ENCODE results near the gene NTNG1. TPM values are rescaled to one million over a fixed set of nuclear protein-coding genes. Genes with fewer than 3 reads are reported as not detected.

Gene NTNG1
- total RNA-seq, 1 experiment from 2014 or later = 2.3 TPM

DNA sequence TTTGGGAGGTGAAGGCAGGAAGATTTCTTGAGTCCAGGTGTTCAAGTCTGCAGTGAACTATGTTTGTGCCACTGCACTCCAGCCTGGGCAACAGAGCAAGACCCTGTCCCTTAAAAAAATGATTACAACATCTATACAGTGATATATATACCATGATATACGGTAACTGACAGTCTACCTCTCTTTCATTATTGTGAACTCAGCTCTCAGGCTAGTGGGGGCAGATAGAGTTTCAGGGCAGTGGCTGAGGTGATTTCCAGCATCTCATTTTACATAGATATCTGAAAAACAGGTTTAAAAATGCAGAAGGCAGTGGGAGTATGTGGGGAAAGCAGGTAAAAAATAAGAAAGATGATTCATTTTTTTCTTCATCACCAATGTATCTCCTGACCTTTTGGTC is 8.1 kb upstream of the NTNG1 start:
- no peak for ATAC-seq
- Mint-ChIP-seq H3K9me3 (no peaks in the 10 kb centered on the region), H3K27ac (no peak overlapping the region), H3K4me3 (no peak overlapping the region), H3K4me1 (peaks cover 15% of the 10 kb centered on the region; the same call in 1 of the 2 replicates), H3K27me3 (ENCODE audit: low read depth) (peaks cover 5% of the 10 kb centered on the region), H3K36me3 (no peaks in the 10 kb centered on the region)
- DNase-seq (ENCODE audit: low spot score) = no peak
- TF ChIP-seq NR2C2 (CRISPR knock-in tag; IDR thresholded peaks at IDR 0.05) (no peak), ZNF263 (CRISPR knock-in tag; IDR thresholded peaks at IDR 0.05; ENCODE audit: low read depth) (no peak)
- TF ChIP-seq, protein P1, sequence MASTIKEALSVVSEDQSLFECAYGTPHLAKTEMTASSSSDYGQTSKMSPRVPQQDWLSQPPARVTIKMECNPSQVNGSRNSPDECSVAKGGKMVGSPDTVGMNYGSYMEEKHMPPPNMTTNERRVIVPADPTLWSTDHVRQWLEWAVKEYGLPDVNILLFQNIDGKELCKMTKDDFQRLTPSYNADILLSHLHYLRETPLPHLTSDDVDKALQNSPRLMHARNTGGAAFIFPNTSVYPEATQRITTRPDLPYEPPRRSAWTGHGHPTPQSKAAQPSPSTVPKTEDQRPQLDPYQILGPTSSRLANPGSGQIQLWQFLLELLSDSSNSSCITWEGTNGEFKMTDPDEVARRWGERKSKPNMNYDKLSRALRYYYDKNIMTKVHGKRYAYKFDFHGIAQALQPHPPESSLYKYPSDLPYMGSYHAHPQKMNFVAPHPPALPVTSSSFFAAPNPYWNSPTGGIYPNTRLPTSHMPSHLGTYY (CRISPR knock-in tag; IDR thresholded peaks at IDR 0.05) = no peak
- ChIA-PET CTCF (interaction anchor here (1.7 kb wide), 1 partner anchor 396 kb away, joined by 4 read pairs; no protein-coding TSS in a partner anchor), POLR2A (no interaction called here)

DNA sequence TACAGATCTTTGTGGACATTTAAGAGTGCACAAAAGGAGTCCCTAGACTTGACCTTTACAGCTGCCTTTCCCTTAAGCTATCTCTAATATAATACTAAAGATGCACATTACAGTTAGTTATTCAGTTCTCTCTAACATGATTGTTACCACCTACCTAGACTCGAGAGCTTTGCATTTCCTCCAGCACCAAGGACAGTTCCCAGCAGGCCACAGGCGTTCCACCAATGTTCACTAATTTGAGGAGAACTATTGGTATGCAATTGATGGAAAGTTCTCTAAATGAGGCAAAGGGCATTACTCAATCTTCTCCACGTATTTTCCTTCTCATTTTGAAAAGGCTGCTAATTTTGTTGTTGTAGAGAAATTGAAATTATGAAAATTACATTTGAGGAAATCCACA is 5.4 kb upstream of the NTNG1 start:
- H3K27me3 Mint-ChIP-seq (ENCODE audit: low read depth) = peaks cover 18% of the 10 kb centered on the region
- peak; percentile 68 for DNase-seq (ENCODE audit: low spot score)
- H3K9me3 Mint-ChIP-seq = no peaks in the 10 kb centered on the region
- no peaks in the 10 kb centered on the region for H3K36me3 Mint-ChIP-seq
- no peak overlapping the region for H3K27ac Mint-ChIP-seq
- peaks cover 33% of the 10 kb centered on the region for H3K4me1 Mint-ChIP-seq
- ChIA-PET POLR2A (interaction anchor here (1.0 kb wide), 1 partner anchor 78 kb away, joined by 4 read pairs; no protein-coding TSS in a partner anchor), CTCF (no interaction called here)
- no peak for ATAC-seq
- no peak overlapping the region for H3K4me3 Mint-ChIP-seq
- TF ChIP-seq SMAD4 (CRISPR knock-in tag; IDR thresholded peaks at IDR 0.05) (no peak), CREM (CRISPR knock-in tag; IDR thresholded peaks at IDR 0.05) (no peak), TEAD1 (CRISPR knock-in tag; IDR thresholded peaks at IDR 0.05) (peak; percentile 68; the same call in 1 of the 2 replicates), ZNF232 (CRISPR knock-in tag; IDR thresholded peaks at IDR 0.05) (0 out of 2 replicates have a peak, but pooled peaks have one; percentile 39), JUN (CRISPR knock-in tag; IDR thresholded peaks at IDR 0.05) (no peak), NFE2L1 (CRISPR knock-in tag; IDR thresholded peaks at IDR 0.05) (no peak), CBFB (CRISPR knock-in tag; IDR thresholded peaks at IDR 0.05; ENCODE audit: low read depth) (no peak), CREB1 (CRISPR knock-in tag; IDR thresholded peaks at IDR 0.05) (no peak), TEAD4 (CRISPR knock-in tag; IDR thresholded peaks at IDR 0.05) (no peak), TCF7 (CRISPR knock-in tag; IDR thresholded peaks at IDR 0.05; ENCODE audit: low read depth) (no peak), NFATC4 (CRISPR knock-in tag; IDR thresholded peaks at IDR 0.05) (no peak)
- TF ChIP-seq, protein P2, sequence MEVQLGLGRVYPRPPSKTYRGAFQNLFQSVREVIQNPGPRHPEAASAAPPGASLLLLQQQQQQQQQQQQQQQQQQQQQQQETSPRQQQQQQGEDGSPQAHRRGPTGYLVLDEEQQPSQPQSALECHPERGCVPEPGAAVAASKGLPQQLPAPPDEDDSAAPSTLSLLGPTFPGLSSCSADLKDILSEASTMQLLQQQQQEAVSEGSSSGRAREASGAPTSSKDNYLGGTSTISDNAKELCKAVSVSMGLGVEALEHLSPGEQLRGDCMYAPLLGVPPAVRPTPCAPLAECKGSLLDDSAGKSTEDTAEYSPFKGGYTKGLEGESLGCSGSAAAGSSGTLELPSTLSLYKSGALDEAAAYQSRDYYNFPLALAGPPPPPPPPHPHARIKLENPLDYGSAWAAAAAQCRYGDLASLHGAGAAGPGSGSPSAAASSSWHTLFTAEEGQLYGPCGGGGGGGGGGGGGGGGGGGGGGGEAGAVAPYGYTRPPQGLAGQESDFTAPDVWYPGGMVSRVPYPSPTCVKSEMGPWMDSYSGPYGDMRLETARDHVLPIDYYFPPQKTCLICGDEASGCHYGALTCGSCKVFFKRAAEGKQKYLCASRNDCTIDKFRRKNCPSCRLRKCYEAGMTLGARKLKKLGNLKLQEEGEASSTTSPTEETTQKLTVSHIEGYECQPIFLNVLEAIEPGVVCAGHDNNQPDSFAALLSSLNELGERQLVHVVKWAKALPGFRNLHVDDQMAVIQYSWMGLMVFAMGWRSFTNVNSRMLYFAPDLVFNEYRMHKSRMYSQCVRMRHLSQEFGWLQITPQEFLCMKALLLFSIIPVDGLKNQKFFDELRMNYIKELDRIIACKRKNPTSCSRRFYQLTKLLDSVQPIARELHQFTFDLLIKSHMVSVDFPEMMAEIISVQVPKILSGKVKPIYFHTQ (CRISPR knock-in tag; IDR thresholded peaks at IDR 0.05) = no peak
- TF ChIP-seq, protein P3, sequence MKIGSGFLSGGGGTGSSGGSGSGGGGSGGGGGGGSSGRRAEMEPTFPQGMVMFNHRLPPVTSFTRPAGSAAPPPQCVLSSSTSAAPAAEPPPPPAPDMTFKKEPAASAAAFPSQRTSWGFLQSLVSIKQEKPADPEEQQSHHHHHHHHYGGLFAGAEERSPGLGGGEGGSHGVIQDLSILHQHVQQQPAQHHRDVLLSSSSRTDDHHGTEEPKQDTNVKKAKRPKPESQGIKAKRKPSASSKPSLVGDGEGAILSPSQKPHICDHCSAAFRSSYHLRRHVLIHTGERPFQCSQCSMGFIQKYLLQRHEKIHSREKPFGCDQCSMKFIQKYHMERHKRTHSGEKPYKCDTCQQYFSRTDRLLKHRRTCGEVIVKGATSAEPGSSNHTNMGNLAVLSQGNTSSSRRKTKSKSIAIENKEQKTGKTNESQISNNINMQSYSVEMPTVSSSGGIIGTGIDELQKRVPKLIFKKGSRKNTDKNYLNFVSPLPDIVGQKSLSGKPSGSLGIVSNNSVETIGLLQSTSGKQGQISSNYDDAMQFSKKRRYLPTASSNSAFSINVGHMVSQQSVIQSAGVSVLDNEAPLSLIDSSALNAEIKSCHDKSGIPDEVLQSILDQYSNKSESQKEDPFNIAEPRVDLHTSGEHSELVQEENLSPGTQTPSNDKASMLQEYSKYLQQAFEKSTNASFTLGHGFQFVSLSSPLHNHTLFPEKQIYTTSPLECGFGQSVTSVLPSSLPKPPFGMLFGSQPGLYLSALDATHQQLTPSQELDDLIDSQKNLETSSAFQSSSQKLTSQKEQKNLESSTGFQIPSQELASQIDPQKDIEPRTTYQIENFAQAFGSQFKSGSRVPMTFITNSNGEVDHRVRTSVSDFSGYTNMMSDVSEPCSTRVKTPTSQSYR (CRISPR knock-in tag; IDR thresholded peaks at IDR 0.05) = no peak
- TF ChIP-seq, protein P4, sequence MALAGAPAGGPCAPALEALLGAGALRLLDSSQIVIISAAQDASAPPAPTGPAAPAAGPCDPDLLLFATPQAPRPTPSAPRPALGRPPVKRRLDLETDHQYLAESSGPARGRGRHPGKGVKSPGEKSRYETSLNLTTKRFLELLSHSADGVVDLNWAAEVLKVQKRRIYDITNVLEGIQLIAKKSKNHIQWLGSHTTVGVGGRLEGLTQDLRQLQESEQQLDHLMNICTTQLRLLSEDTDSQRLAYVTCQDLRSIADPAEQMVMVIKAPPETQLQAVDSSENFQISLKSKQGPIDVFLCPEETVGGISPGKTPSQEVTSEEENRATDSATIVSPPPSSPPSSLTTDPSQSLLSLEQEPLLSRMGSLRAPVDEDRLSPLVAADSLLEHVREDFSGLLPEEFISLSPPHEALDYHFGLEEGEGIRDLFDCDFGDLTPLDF (CRISPR knock-in tag; IDR thresholded peaks at IDR 0.05) = no peak
- TF ChIP-seq, protein P5, sequence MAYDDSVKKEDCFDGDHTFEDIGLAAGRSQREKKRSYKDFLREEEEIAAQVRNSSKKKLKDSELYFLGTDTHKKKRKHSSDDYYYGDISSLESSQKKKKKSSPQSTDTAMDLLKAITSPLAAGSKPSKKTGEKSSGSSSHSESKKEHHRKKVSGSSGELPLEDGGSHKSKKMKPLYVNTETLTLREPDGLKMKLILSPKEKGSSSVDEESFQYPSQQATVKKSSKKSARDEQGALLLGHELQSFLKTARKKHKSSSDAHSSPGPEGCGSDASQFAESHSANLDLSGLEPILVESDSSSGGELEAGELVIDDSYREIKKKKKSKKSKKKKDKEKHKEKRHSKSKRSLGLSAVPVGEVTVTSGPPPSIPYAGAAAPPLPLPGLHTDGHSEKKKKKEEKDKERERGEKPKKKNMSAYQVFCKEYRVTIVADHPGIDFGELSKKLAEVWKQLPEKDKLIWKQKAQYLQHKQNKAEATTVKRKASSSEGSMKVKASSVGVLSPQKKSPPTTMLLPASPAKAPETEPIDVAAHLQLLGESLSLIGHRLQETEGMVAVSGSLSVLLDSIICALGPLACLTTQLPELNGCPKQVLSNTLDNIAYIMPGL (CRISPR knock-in tag; IDR thresholded peaks at IDR 0.05) = no peak
- TF ChIP-seq, protein P6, sequence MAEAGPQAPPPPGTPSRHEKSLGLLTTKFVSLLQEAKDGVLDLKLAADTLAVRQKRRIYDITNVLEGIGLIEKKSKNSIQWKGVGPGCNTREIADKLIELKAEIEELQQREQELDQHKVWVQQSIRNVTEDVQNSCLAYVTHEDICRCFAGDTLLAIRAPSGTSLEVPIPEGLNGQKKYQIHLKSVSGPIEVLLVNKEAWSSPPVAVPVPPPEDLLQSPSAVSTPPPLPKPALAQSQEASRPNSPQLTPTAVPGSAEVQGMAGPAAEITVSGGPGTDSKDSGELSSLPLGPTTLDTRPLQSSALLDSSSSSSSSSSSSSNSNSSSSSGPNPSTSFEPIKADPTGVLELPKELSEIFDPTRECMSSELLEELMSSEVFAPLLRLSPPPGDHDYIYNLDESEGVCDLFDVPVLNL (CRISPR knock-in tag; IDR thresholded peaks at IDR 0.05; ENCODE audit: borderline replicate concordance, low read depth) = no peak
- TF ChIP-seq, protein P7, sequence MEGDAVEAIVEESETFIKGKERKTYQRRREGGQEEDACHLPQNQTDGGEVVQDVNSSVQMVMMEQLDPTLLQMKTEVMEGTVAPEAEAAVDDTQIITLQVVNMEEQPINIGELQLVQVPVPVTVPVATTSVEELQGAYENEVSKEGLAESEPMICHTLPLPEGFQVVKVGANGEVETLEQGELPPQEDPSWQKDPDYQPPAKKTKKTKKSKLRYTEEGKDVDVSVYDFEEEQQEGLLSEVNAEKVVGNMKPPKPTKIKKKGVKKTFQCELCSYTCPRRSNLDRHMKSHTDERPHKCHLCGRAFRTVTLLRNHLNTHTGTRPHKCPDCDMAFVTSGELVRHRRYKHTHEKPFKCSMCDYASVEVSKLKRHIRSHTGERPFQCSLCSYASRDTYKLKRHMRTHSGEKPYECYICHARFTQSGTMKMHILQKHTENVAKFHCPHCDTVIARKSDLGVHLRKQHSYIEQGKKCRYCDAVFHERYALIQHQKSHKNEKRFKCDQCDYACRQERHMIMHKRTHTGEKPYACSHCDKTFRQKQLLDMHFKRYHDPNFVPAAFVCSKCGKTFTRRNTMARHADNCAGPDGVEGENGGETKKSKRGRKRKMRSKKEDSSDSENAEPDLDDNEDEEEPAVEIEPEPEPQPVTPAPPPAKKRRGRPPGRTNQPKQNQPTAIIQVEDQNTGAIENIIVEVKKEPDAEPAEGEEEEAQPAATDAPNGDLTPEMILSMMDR (IDR thresholded peaks at IDR 0.05) = no peak
- TF ChIP-seq, protein P8, sequence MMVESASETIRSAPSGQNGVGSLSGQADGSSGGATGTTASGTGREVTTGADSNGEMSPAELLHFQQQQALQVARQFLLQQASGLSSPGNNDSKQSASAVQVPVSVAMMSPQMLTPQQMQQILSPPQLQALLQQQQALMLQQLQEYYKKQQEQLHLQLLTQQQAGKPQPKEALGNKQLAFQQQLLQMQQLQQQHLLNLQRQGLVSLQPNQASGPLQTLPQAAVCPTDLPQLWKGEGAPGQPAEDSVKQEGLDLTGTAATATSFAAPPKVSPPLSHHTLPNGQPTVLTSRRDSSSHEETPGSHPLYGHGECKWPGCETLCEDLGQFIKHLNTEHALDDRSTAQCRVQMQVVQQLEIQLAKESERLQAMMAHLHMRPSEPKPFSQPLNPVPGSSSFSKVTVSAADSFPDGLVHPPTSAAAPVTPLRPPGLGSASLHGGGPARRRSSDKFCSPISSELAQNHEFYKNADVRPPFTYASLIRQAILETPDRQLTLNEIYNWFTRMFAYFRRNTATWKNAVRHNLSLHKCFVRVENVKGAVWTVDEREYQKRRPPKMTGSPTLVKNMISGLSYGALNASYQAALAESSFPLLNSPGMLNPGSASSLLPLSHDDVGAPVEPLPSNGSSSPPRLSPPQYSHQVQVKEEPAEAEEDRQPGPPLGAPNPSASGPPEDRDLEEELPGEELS (CRISPR knock-in tag; IDR thresholded peaks at IDR 0.05) = 0 out of 2 replicates have a peak, but pooled peaks have one; percentile 50

Measured in WTC11 (cell line).